H1 (cell line): ENCODE data around the gene CD44. TPM values are rescaled to one million over a fixed set of nuclear protein-coding genes. Genes with fewer than 3 reads are reported as not detected.

Experiments used
- CTCF ChIA-PET: fragments of 300-600 bp; sonication (Branson Sonifier 250); formaldehyde crosslinking; loops from one replicate; lab custom pipeline; 2021; ENCODE audit not compliant: partially characterized antibody; lab: Charles Lee
- POLR2A ChIA-PET: fragments of 300-600 bp; sonication (Branson Sonifier 250); formaldehyde crosslinking; loops from one replicate; lab custom pipeline; 2021; ENCODE audit warnings: inconsistent platforms; ENCODE audit not compliant: partially characterized antibody; lab: Charles Lee
- DNase-seq, 2 experiments: peaks; one replicate each; pipeline versions ENCODE4 v3.0.0 to v3.0.0-alpha.2; 2010 to 2022; ENCODE audit warnings: low spot score in 2 of 2, low read depth in 1 of 2, mixed read lengths in 1 of 2
- FAIRE-seq: peaks from 2 replicates; lab custom pipeline; 2011; peaks lifted over from hg19 to GRCh38; lab: Jason Lieb, UNC
- H2AFZ ChIP-seq: 2 replicates; pipeline ENCODE4 v1.8.1; 2012; ENCODE audit warnings: low read length, inconsistent platforms
- H2AK5ac ChIP-seq: 2 replicates; pipeline ENCODE4 v1.6.1; 2013; ENCODE audit warnings: low read depth, low read length
- H2BK120ac ChIP-seq: replicated peaks from 2 replicates; pipeline ENCODE3; 2013; ENCODE audit warnings: low read depth, low read length, inconsistent platforms
- H2BK12ac ChIP-seq: 2 replicates; pipeline ENCODE4 v1.6.1; 2013; ENCODE audit warnings: low read depth, low read length
- H2BK15ac ChIP-seq: 2 replicates; pipeline ENCODE4 v1.6.1; 2013; ENCODE audit warnings: low read length
- H2BK20ac ChIP-seq: 2 replicates; pipeline ENCODE4 v1.6.1; 2013; ENCODE audit warnings: low read length
- H2BK5ac ChIP-seq: 2 replicates; pipeline ENCODE4 v1.6.1; 2013; ENCODE audit warnings: low read depth, low read length
- H3K14ac ChIP-seq: 2 replicates; pipeline ENCODE4 v1.6.1; 2013; ENCODE audit warnings: inconsistent platforms; ENCODE audit not compliant: insufficient read length
- H3K18ac ChIP-seq: 2 replicates; pipeline ENCODE4 v1.6.1; 2013; ENCODE audit warnings: low read length; ENCODE audit errors: extremely low read depth
- H3K23ac ChIP-seq: 2 replicates; pipeline ENCODE4 v1.6.1; 2013; ENCODE audit warnings: inconsistent platforms; ENCODE audit not compliant: insufficient read length
- H3K23me2 ChIP-seq: 2 replicates; pipeline ENCODE4 v1.6.1; 2013; ENCODE audit warnings: low read depth, low read length
- H3K27ac ChIP-seq: 2 replicates; pipeline ENCODE4 v1.6.1; 2011; ENCODE audit warnings: low read depth, low read length, inconsistent platforms
- H3K27me3 ChIP-seq, 4 experiments: replicated peaks in 1 of 4; 1 replicate in 1 of 4; 2 replicates in 3 of 4; pipeline versions ENCODE4 v1.6.1 to v1.8.1; 2011 to 2013; ENCODE audit warnings: low read length in 3 of 4, mild to moderate bottlenecking in 3 of 4, inconsistent platforms in 2 of 4, mixed read lengths in 2 of 4, moderate library complexity in 1 of 4; ENCODE audit not compliant: control insufficient read depth in 3 of 4, insufficient read depth in 3 of 4; ENCODE audit errors: extremely low read depth in 1 of 4
- H3K36me3 ChIP-seq, 4 experiments: 2 replicates each; pipeline versions ENCODE4 v1.6.1 to v1.8.1; 2011 to 2013; ENCODE audit warnings: mild to moderate bottlenecking in 4 of 4, low read length in 3 of 4, moderate library complexity in 2 of 4, control low read depth in 1 of 4, inconsistent platforms in 1 of 4; ENCODE audit not compliant: insufficient read depth in 4 of 4, control insufficient read depth in 2 of 4
- H3K4ac ChIP-seq: replicated peaks from 2 replicates; pipeline ENCODE3; 2013; ENCODE audit warnings: low read length, low read depth, mixed read lengths, inconsistent platforms; ENCODE audit not compliant: insufficient read length
- H3K4me1 ChIP-seq, 4 experiments: replicated peaks in 1 of 4; 1 replicate in 1 of 4; 2 replicates in 3 of 4; pipeline versions ENCODE4 v1.6.1 to v1.8.1; 2011 to 2013; ENCODE audit warnings: low read length in 3 of 4, inconsistent platforms in 2 of 4, mixed read lengths in 1 of 4; ENCODE audit not compliant: insufficient read depth in 4 of 4, control insufficient read depth in 3 of 4
- H3K4me2 ChIP-seq, 2 experiments: 2 replicates each; pipeline versions ENCODE4 v1.6.1 to v1.8.1; 2011 to 2013; ENCODE audit warnings: low read depth in 2 of 2, low read length in 2 of 2, control low read depth in 1 of 2, inconsistent platforms in 1 of 2, mild to moderate bottlenecking in 1 of 2; ENCODE audit not compliant: insufficient read depth in 1 of 2
- H3K4me3 ChIP-seq, 4 experiments: fragments of 200-600, 300-600 bp in 1 of 4; sonication (generic), shearing (Covaris generic), sonication (Bioruptor Twin) in 1 of 4; 2 replicates each; pipeline versions ENCODE4 v1.5.1 to v1.8.1; 2011 to 2016; ENCODE audit warnings: low read length in 4 of 4, low read depth in 3 of 4, control low read depth in 2 of 4, inconsistent platforms in 2 of 4, mild to moderate bottlenecking in 2 of 4, mixed read lengths in 1 of 4, moderate library complexity in 1 of 4; ENCODE audit not compliant: insufficient read depth in 2 of 4; ENCODE audit errors: extremely low read depth in 1 of 4
- H3K56ac ChIP-seq: replicated peaks from 2 replicates; pipeline ENCODE3; 2013; ENCODE audit warnings: low read depth, mild to moderate bottlenecking, mixed read lengths, low read length, inconsistent platforms; ENCODE audit not compliant: insufficient read length
- H3K79me1 ChIP-seq: 2 replicates; pipeline ENCODE4 v1.6.1; 2013; ENCODE audit warnings: low read depth, low read length, control low read depth
- H3K79me2 ChIP-seq, 2 experiments: 2 replicates each; pipeline versions ENCODE4 v1.6.1 to v1.8.1; 2012 to 2013; ENCODE audit warnings: low read length in 2 of 2, mild to moderate bottlenecking in 2 of 2, inconsistent platforms in 1 of 2; ENCODE audit not compliant: insufficient read depth in 2 of 2, control insufficient read depth in 1 of 2
- H3K9ac ChIP-seq, 4 experiments: replicated peaks in 1 of 4; 1 replicate in 1 of 4; 2 replicates in 3 of 4; pipeline versions ENCODE4 v1.6.1 to v1.8.1; 2011 to 2013; ENCODE audit warnings: low read depth in 3 of 4, low read length in 3 of 4, control low read depth in 2 of 4, mild to moderate bottlenecking in 2 of 4, moderate library complexity in 2 of 4, inconsistent platforms in 1 of 4; ENCODE audit errors: extremely low read depth in 1 of 4
- H3K9me3 ChIP-seq, 2 experiments: 2 replicates each; pipeline versions ENCODE4 v1.6.1 to v1.8.1; 2012 to 2013; ENCODE audit warnings: mild to moderate bottlenecking in 2 of 2, moderate library complexity in 2 of 2, control low read depth in 1 of 2, inconsistent platforms in 1 of 2, low read depth in 1 of 2, low read length in 1 of 2, mixed read lengths in 1 of 2; ENCODE audit not compliant: insufficient read depth in 2 of 2
- H4K20me1 ChIP-seq, 2 experiments: replicated peaks in 1 of 2; 2 replicates each; pipeline versions ENCODE3 to v1.8.1; 2011 to 2013; ENCODE audit warnings: inconsistent platforms in 2 of 2, low read length in 2 of 2, mild to moderate bottlenecking in 1 of 2; ENCODE audit not compliant: insufficient read depth in 2 of 2, control insufficient read depth in 1 of 2
- H4K5ac ChIP-seq: 2 replicates; pipeline ENCODE4 v1.6.1; 2013; ENCODE audit warnings: low read length, low read depth, mixed read lengths, inconsistent platforms; ENCODE audit not compliant: insufficient read length
- H4K8ac ChIP-seq: 2 replicates; pipeline ENCODE4 v1.8.0; 2013; ENCODE audit warnings: mild to moderate bottlenecking, moderate library complexity, low read length, inconsistent platforms; ENCODE audit not compliant: insufficient read depth; ENCODE audit errors: extremely low read depth
- H4K91ac ChIP-seq: replicated peaks from 2 replicates; pipeline ENCODE3; 2013; ENCODE audit warnings: low read length, mixed read lengths, inconsistent platforms; ENCODE audit not compliant: insufficient read length
- ASH2L ChIP-seq: fragments of 200-600, 300-600 bp; sonication (generic); IDR thresholded peaks from one replicate; pipeline ENCODE4 v1.7.1; 2017; ENCODE audit warnings: low read length
- BACH1 ChIP-seq: IDR thresholded peaks from 2 replicates; pipeline ENCODE4 v1.6.1; 2012; ENCODE audit warnings: low read length, improper control_type of control experiment
- BRCA1 ChIP-seq: IDR thresholded peaks from 2 replicates; pipeline ENCODE4 v1.6.1; 2012; ENCODE audit warnings: low read depth, low read length, improper control_type of control experiment
- CHD2 ChIP-seq: IDR thresholded peaks from 2 replicates; pipeline ENCODE4 v1.6.1; 2012; ENCODE audit warnings: low read length, improper control_type of control experiment
- GTF2F1 ChIP-seq: IDR thresholded peaks from 2 replicates; pipeline ENCODE4 v1.6.1; 2012; ENCODE audit warnings: low read depth, low read length, improper control_type of control experiment, borderline replicate concordance
- JUND ChIP-seq: IDR thresholded peaks from 2 replicates; pipeline ENCODE4 v1.6.1; 2011; ENCODE audit warnings: mild to moderate bottlenecking, improper control_type of control experiment, low read length
- MAX ChIP-seq: IDR thresholded peaks from 2 replicates; pipeline ENCODE4 v1.6.1; 2012; ENCODE audit warnings: inconsistent platforms
- NANOG ChIP-seq: IDR thresholded peaks from 2 replicates; pipeline ENCODE4 v1.6.1; 2011; ENCODE audit warnings: low read length, low read depth, mild to moderate bottlenecking, inconsistent platforms; ENCODE audit not compliant: insufficient read depth, poor library complexity, severe bottlenecking
- POLR2A ChIP-seq, 2 experiments: IDR thresholded peaks; 1 replicate in 1 of 2; 2 replicates in 1 of 2; pipeline ENCODE4 v1.6.1; 2011; ENCODE audit warnings: low read depth in 2 of 2, low read length in 2 of 2, mild to moderate bottlenecking in 2 of 2; ENCODE audit errors: control extremely low read depth in 1 of 2
- RFX5 ChIP-seq: IDR thresholded peaks from 2 replicates; pipeline ENCODE4 v1.6.1; 2011; ENCODE audit warnings: low read depth, low read length, improper control_type of control experiment, borderline replicate concordance
- SP1 ChIP-seq: IDR thresholded peaks from 2 replicates; pipeline ENCODE4 v1.6.1; 2011; ENCODE audit warnings: low read depth, low read length
- SP4 ChIP-seq: IDR thresholded peaks from 2 replicates; pipeline ENCODE4 v1.6.1; 2012; ENCODE audit warnings: low read length, inconsistent platforms
- TAF1 ChIP-seq: IDR thresholded peaks from 2 replicates; pipeline ENCODE4 v1.6.1; 2011; ENCODE audit warnings: mild to moderate bottlenecking, low read depth, low read length
- TCF12 ChIP-seq: IDR thresholded peaks from 2 replicates; pipeline ENCODE4 v1.6.1; 2011; ENCODE audit warnings: low read depth, mild to moderate bottlenecking, low read length
- ZNF274 ChIP-seq: IDR thresholded peaks from 2 replicates; pipeline ENCODE4 v1.7.0; 2012; ENCODE audit warnings: low read length, borderline replicate concordance; ENCODE audit errors: extremely low read depth
- WGBS, 2 experiments: shearing (Covaris generic) in 1 of 2; methylation state at CpG; one replicate each; pipeline versions ENCODE4 v1.1.6 to v1.1.7; 2013 to 2015; ENCODE audit warnings: low lambda C conversion rate in 2 of 2, mixed read lengths in 2 of 2, inconsistent platforms in 1 of 2, low coverage in 1 of 2, missing lambda C conversion rate in 1 of 2; ENCODE audit not compliant: insufficient replicate concordance in 2 of 2, insufficient coverage in 1 of 2, insufficient read length in 1 of 2; ENCODE audit errors: extremely low coverage in 1 of 2, missing lambda C conversion rate in 1 of 2; 5-methylcytosine and 5-hydroxymethylcytosine counted together
- polyA plus RNA-seq, 7 experiments: library from polyadenylated mRNA; depleted of rRNA in 3 of 7; stranded (reverse) in 5 of 7; unstranded in 2 of 7; fragments of >200 nt in 5 of 7; fragments of 200-250 nt in 2 of 7; gene quantifications; 1 replicate in 5 of 7; 2 replicates in 1 of 7; 4 replicates in 1 of 7; pipeline versions ENCODE4 v1.2.1 to v1.2.3, GENCODE V29; 2011 to 2013; ENCODE audit warnings: missing spikeins in 2 of 7, mixed read lengths in 2 of 7
- total RNA-seq: library from RNA; stranded (reverse); fragmentation: NEBNext Ultra II Directional; extraction: Animal tissue kit (Norgen Biotek cat#: 25700); gene quantifications from 2 replicates; pipeline ENCODE4 v1.2.1, GENCODE V29; 2021

CD44 gene
- total and polyA plus RNA-seq, 2 of the 8 experiments (the other 6 are each of a cell fraction or from before 2014, with no cell fraction given): 11.8 to 13.7 TPM

DNA sequence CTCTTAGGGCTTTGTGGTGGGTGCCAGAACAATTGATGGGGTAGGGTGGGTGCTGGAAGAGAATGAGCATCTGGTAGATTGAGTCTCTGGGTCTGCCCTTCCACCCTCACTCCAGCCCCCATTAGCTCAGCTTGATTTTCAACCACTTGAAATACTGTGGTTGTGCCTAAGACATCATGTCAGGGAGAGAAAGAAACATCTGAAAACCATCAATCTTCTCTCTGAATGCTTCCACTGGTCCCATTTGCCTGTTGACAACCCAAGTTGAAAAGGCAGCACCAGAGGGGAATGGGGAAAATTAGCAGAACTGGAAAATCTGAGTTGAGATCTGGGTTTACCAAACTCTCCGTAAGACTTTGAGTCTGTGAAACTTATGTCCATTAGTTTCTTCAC lies 26.1 kb downstream of the CD44 start:
- H3K4me1 ChIP-seq: peaks cover 2 to 9% (median 6%) of the 10 kb centered on the region in 4 experiments; a peak in 5 of 7 replicates
- no peak overlapping the region for H2BK120ac ChIP-seq
- H2BK15ac ChIP-seq: no peak overlapping the region; the same call in 1 of the 2 replicates
- no peak overlapping the region for H3K4me3 ChIP-seq
- H3K79me1 ChIP-seq: no peaks in the 10 kb centered on the region
- H3K9me3 ChIP-seq: no peaks in the 10 kb centered on the region
- no peaks in the 10 kb centered on the region for H4K20me1 ChIP-seq
- ChIA-PET CTCF (interaction anchor here (0.9 to 3.6 kb wide), 5 partner anchors 9 to 26 kb away, joined by 3 to 12 read pairs (median 4); partner anchors contain the start of gene CD44), POLR2A (no interaction called here)
- H3K23me2 ChIP-seq: no peaks in the 10 kb centered on the region
- WGBS, 2 experiments: 100% methylated on average over 1 of the region's 1 CpG; no CpG with 5 or more reads in 1 of the 2 experiments
- FAIRE-seq (no peak), DNase-seq (no peak)
- no peak overlapping the region for H4K5ac ChIP-seq
- H2AFZ ChIP-seq: no peak overlapping the region
- no peak overlapping the region for H2BK5ac ChIP-seq
- TF ChIP-seq MAX (no peak), CHD2 (no peak), BACH1 (no peak), BRCA1 (no peak), GTF2F1 (no peak), NANOG (no peak), TAF1 (no peak), ZNF274 (no peak), JUND (no peak), SP1 (no peak), RFX5 (no peak), TCF12 (no peak), POLR2A (IDR thresholded peaks at IDR 0.05; ENCODE audit: control extremely low read depth in 1 of 2, low read depth in 2 of 2, low read length in 2 of 2) (no peak), SP4 (no peak), ASH2L (no peak)
- H2BK12ac ChIP-seq: no peak overlapping the region
- H3K4ac ChIP-seq: no peak overlapping the region
- no peak overlapping the region for H4K91ac ChIP-seq
- H3K36me3 ChIP-seq: no peaks in the 10 kb centered on the region
- no peak overlapping the region for H3K9ac ChIP-seq
- H4K8ac ChIP-seq: no peak overlapping the region
- no peaks in the 10 kb centered on the region for H3K79me2 ChIP-seq
- H3K27me3 ChIP-seq: no peaks in the 10 kb centered on the region
- no peak overlapping the region for H3K56ac ChIP-seq
- H2AK5ac ChIP-seq: no peak overlapping the region
- no peak overlapping the region for H2BK20ac ChIP-seq
- no peak overlapping the region for H3K23ac ChIP-seq
- H3K4me2 ChIP-seq: no peak overlapping the region
- no peak overlapping the region for H3K18ac ChIP-seq
- H3K27ac ChIP-seq: no peak overlapping the region
- H3K14ac ChIP-seq: no peak overlapping the region
